Activated T-helper 1 cell treated with anti-CD3 and anti-CD28 coated beads, Interleukin-2, amount 50 U/mL, for 16 hours (primary cell): ENCODE measurements around the gene TIFAB.

Source experiments
- DNase-seq, 2 donors: peaks; one replicate each; pipeline ENCODE4 v3.0.0-alpha.2; 2020; ENCODE audit warnings: low read depth in 1 of 2, low spot score in 1 of 2

The TIFAB gene

GRCh38 chr5:135444360-135444759 is 7.8 kb downstream of the TIFAB start:
- no peak for DNase-seq

DNA sequence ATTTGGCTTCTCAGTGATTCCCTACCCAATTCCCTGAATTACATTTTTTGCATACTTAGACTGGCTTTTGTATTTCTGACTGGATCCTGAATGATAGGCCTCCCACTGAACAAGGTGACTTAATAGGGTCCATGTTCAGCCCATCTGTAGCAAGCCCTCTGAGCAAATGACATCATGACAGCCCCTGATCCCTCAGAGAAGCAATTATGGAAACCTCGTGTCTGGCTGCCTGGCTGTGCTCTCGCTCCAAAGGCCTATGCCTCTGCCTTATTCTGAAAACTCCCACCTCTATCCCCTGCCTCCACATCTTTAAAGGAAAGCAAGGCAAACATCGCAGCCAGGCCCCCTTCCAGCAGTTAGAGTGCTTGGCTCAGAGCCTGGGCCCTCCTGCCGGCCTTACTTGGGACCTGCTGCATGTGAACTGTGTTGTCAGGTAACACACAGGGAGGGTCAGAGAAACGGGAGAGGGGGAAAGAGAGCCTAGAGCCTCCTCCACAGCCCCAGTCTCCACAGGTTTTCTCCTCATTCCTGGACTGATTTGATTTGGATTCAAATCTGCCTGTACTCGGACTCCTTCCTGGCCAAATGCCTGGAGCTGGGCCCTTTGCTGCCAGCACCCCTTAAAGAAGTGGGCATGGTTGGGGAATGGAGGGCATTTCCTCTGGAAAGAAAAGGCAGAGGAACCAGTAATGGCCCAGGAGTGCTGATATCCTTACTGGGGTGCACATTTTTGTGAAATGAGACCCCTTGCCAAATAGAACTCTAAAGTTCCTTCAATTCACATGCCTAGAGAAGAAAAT is 8.8 kb downstream of the TIFAB start:
- no peak for DNase-seq

DNA sequence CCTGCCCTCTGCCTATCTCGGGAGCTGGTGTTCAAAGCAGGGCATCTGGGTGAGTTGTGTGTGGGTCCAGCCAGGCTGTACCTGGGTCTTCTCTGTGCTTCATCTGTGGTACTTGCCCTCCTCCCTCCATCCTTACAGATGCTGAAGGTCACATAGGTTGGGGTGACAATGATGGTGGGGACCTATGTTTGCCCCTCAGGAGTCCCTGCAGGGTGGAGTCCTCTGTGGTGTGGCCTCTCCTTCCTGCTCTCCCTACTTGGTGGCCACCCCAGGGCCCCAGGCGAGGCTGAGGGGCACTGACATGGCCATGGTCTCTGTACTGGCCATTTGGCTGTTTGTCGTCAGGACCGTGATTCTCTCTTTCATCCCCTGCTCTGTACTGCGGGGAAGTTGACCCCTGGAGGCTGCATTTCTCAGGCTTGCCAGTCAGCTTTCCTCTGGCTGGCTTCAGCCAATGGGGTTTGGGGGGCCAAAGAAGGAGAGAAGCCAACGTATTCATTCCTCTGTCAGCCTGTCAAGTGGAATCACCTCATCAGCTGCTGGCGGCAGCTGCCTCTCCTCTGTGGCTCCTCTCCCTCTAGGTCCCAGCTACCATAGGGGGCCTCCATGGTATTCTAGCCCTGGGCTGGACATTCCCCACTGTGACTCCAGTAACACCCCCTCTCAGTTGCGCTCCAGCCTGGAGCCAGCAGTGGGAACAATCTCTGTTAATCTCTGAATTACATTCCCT is 9.6 kb downstream of the TIFAB start:
- no peak for DNase-seq

GRCh38 chr5:135441919-135442318 is 10.2 kb downstream of the TIFAB start:
- no peak for DNase-seq

DNA sequence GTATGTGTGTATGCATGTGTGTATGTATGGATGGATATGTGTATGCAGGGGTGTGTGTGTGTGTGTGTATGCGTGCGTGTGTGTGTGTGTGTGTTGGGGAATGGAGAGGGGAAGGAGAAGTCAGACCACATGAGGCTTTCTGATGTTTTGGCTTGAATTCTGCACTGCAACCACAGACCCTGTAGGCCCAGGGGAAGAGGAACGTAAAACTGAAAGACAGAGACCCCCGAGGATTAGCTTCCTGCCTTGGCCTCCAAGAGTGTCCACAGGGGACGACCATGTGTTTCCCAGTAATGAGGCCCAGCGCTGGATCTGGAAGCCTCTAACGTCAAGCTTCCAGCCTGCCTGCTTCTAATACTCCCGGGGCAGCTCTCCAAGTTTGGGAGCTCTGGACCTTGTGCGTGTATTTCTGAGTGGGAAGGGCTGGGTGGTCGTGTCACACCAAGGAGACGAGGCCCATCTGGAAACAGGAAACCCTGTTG is 10.8 kb downstream of the TIFAB start:
- no peak for DNase-seq

DNA sequence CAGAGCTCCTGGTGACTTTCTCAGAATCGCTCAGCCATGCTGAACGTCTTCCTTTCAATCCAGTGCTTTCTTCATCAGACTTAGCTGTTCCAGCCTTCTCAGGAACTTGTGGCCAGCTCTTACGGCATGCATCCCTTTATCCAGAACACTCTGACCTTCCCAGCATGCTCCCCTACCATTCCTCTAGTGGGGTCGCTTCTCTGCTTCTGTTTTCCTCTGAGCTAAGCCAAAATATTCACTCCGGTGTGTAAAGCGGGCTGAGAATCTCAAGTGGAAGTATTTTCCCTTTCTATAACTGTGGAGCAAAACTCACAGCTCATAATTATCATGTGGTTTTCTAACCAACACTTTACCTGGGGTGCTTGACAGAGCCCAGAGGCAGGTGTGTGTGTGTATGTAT is 11.2 kb downstream of the TIFAB start:
- DNase-seq, result no peak

GRCh38 chr5:135439231-135440205 is 12.6 kb downstream of the TIFAB start:
- DNase-seq, result no peak

DNA sequence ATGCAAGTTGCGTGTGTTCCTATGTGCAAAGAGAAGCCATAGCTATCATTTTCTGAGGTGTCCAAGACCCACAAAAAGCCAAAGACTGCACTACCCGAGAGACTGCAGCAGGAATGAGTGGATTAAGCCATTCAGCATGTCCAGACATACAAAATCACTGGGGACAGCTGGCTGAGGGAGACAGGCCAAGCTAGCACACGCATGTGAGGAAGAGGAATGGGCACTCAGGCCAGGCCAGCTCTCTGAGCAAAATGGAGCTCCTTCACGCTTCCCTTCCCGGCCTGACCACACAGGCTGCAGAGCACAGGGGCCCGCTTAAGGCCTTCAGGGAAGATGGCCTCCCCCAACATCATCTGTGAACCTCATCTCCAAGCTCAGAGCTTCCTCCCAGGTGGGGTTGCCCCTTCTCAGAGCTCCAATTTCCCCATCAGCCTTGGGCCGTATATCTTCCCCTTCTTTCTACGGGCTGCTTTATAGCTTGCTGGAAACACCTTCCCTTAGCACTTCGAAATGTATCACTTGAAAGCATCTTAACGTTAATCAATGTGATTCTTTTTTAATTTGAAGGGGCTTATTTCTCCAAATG is 13.4 kb downstream of the TIFAB start:
- no peak for DNase-seq

DNA sequence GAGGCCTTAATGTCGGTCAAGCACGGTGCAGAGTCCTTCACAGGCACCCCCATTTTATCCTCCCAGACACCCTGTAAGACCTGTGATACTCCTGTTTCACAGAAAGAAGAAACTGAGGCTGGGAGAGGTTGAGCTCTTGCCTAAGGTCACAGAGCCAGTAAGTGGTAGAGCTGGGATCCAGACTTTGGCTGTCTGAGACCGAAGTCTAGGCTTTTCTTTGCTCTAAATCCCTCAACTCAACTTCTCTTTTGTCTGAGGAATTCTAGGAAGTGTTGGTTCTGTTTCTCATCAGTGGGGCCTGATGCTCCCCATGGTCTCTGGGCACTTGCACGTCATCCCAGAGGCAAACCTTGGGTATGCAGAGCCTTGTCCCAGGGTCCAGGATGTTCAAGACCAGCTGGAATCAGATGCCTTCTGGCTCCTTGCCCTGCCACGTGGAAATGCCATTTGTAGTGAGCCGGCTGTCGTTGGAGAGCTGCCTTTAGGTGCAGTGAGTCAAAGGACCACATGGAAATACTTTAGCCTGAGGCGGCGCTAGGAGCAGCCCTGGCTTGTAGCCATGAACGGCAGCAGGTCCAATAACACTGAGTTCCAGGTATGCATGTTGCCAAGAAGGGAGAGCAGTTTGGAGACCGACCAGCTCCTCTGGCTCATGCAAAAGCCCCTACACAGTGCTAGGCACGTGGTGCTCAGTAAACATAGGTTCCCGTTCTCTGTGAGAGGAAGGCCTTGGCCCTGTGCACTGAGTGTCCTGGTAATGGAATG is 14.2 kb downstream of the TIFAB start:
- DNase-seq, result no peak

- DNase-seq, result no peak
Observed at GRCh38 chr5:135437422-135437795, 14.7 kb downstream of the TIFAB start.

- DNase-seq, result no peak
Observed at GRCh38 chr5:135436951-135437418, 15.2 kb downstream of the TIFAB start.

GRCh38 chr5:135435467-135436330 is 16.5 kb downstream of the TIFAB start:
- no peak for DNase-seq

- no peak for DNase-seq
Observed at GRCh38 chr5:135434591-135435466, 17.3 kb downstream of the TIFAB start.

DNA sequence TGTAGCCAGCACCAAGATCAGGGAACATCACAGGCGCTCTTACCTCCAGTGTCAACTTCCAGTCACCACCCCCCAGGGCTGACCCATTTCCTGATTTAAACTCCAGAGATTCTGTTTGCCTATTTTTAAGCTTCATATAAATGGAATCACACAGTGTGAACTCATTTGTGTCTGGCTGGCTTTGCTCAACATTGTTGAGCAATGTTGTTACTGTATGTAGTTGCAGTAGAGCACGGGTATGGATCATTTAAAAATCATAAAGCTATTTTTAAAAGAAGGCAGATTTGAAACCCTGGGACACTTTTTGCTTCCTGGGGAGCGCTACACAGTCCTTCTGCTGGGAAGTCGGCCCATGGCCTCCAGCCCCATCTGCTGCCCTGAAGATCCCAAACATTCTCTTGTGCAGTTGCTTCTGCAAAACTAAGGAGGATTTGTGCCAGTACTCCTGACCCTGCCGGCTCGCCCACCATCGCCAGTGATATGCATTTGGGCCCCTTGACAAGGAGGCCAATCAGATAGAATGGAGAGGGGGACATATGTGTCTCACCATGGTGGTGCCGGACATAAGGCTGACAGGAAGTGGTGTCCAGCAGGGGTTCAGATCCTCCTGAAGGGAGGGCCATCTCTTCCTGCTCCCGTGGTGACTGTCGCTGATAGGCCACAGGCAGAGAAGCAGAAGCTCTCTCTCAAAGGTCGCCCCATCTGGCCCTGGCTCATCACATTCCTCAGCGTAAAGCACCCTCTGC is 18.3 kb downstream of the TIFAB start:
- DNase-seq, result no peak

DNA sequence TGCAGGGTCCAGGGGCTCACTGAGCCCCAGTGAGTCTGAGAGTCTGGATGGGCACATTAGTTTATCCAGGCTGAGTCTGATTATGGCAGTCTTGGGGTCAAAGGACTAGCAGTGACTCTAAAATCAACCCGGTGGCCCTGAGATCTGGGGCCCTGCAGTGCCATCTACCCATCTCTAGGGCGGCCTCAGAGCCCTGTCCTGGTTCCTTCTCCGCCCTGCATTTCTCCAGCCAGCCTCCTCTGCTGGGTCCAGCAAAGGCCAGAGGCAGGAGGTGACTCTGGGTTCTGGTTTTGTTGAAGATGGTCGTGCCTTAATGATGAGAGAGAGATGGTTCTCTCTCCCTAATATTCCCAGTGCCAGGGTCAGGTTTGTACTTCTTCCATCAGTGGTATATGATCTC is 20.0 kb downstream of the TIFAB start:
- no peak for DNase-seq

DNA sequence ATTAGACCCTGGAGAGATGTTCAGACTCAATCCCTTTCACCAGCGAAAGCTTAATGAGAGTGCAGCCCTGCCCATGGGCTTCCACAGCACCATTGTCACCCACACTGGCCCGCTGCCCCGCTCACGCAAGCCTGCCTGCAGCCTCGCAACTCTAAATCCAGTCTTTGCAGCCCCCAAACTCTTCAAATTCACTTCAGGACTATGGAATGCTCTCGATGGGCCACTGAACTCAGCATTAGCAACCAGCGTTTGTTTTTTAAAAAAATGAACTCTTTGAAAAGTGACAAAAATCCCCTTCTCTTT is 22.1 kb downstream of the TIFAB start:
- DNase-seq, result no peak

- no peak for DNase-seq
Observed at GRCh38 chr5:135429301-135430134, 22.6 kb downstream of the TIFAB start.
